Measurements from ENCODE around the gene PTPRN2. TPM values are rescaled to one million over a fixed set of nuclear protein-coding genes. Genes with fewer than 3 reads are reported as not detected.
A peak's percentile ranks its signal among the peaks of the same experiment; 100 is the strongest.

The PTPRN2 gene
- total RNA-seq, 8 experiments from 2014 or later = 0.10 to 19.7 (median 10.8) TPM; not detected in 1

DNA sequence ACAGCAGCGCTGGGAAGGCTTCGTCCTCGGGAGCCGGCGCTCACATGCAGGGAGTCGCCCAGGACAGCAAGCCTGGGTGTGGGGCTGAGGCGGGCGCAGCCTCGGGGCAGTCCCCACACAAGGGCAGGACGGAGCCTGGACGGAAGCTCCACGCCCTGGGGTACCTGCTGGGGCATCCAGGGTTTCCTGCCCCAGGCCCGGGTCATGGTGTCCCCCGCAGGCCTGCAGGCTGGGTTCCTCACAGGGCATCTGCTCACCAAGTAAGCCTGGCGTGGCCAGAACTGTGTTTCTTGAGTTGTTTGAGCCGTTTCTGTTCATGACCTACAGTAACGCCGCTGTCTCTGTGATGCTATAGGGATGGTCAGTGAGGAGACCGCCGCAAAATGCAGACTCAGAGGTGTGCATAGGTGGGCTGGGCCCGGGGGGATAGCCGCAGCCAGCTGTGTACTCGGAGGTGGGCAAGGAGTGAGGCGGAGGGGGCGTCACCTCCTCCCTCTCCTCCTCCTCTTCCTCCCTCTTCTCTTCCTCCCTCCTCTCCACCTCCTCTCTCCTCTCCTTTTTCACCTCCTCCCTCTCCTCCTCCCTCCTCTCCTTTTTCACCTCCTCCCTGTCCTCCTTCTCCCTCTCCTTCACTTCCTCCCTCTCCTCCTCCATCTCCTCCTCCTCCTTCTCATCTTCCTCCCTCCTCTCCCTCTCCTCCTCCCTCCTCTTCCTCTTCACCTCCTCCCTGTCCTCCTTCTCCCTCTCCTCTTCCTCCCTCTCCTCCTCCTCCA is 811.9 kb downstream of the PTPRN2 start:
- Histone ChIP-seq H3K4me1 (replicated peaks in 1 of 2) (peaks cover 0 to 9% of the 10 kb centered on the region in 2 donors), H3K4me3 (no peak overlapping the region), H3K27ac (no peak overlapping the region)
- in situ Hi-C loops (cut with MboI; ENCODE audit: low pct_unique_long_range_greater_than_20kb in 2 of 9, low sequenced_read_pairs in 9 of 9, unreplicated experiment in 9 of 9) = no loop called here
- ATAC-seq (replicated peaks in 6 of 8) = no peak
- 0 to 60% (median 29%) methylated on average over 1 to 6 of the region's 25 CpGs; no CpG with 5 or more reads in 4 of the 10 experiments for WGBS, 10 experiments

- no peak overlapping the region for H3K27ac ChIP-seq
- whole genome bisulfite sequencing, 10 experiments = 31 to 100% (median 63%) methylated on average over 1 to 10 of the region's 25 CpGs; no CpG with 5 or more reads in 4 of the 10 experiments
- ATAC-seq (replicated peaks in 6 of 8) = no peak
- H3K4me1 ChIP-seq (replicated peaks in 1 of 2) = peaks cover 0 to 12% of the 10 kb centered on the region in 2 donors
- H3K4me3 ChIP-seq = no peak overlapping the region
- in situ Hi-C loops (cut with MboI; ENCODE audit: low pct_unique_long_range_greater_than_20kb in 2 of 9, low sequenced_read_pairs in 9 of 9, unreplicated experiment in 9 of 9) = no loop called here
These were observed 812.5 kb downstream of the PTPRN2 start for GRCh38 chr7:157775021-157775559.

- Histone ChIP-seq H3K4me1 (replicated peaks in 1 of 2) (peaks cover 0 to 15% of the 10 kb centered on the region in 2 donors), H3K4me3 (no peak overlapping the region), H3K27ac (no peak overlapping the region)
- in situ Hi-C loops (cut with MboI; ENCODE audit: low pct_unique_long_range_greater_than_20kb in 2 of 9, low sequenced_read_pairs in 9 of 9, unreplicated experiment in 9 of 9) = no loop called here
- no peak for ATAC-seq (replicated peaks in 6 of 8)
- WGBS, 10 experiments = 9 to 93% (median 57%) methylated on average over 2 to 11 of the region's 11 CpGs; no CpG with 5 or more reads in 5 of the 10 experiments
These were observed 813.1 kb downstream of the PTPRN2 start for GRCh38 chr7:157774495-157774894.

DNA sequence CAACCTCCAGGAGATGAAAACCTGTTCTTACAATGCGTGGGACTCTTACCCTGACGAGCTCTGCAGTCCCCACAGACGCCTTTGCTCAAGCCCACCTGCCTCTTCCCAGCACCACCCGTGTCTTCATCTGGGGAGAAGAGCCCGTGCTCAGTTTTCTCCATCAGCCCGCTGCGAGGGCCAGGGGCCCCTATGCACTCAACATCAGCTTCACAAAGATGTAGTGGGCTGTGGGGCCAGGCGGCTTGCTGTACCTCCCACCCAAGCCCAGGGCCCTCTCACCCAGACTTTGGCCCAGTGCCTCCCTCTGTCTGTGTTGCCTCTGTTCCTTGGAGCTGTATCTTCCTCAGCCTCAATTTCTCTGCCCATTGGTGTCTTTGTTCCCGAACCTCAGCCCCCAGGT is 814.3 kb downstream of the PTPRN2 start:
- 0 to 22% (median 13%) methylated on average over 1 to 5 of the region's 9 CpGs; no CpG with 5 or more reads in 4 of the 10 experiments for WGBS, 10 experiments
- Histone ChIP-seq H3K4me3 (no peak overlapping the region), H3K27ac (no peak overlapping the region), H3K4me1 (replicated peaks in 1 of 2) (peaks cover 0 to 26% of the 10 kb centered on the region in 2 donors)
- ATAC-seq (replicated peaks in 6 of 8) = no peak
- in situ Hi-C loops (cut with MboI; ENCODE audit: low pct_unique_long_range_greater_than_20kb in 2 of 9, low sequenced_read_pairs in 9 of 9, unreplicated experiment in 9 of 9) = no loop called here

GRCh38 chr7:157772486-157773130 is 815.0 kb downstream of the PTPRN2 start:
- Histone ChIP-seq H3K4me1 (replicated peaks in 1 of 2) (peaks cover 0 to 31% of the 10 kb centered on the region in 2 donors), H3K4me3 (no peak overlapping the region), H3K27ac (no peak overlapping the region)
- in situ Hi-C loops (cut with MboI; ENCODE audit: low pct_unique_long_range_greater_than_20kb in 2 of 9, low sequenced_read_pairs in 9 of 9, unreplicated experiment in 9 of 9) = no loop called here
- WGBS, 10 experiments = 40 to 92% (median 72%) methylated on average over 2 to 6 of the region's 21 CpGs; no CpG with 5 or more reads in 4 of the 10 experiments
- ATAC-seq (replicated peaks in 6 of 8) = no peak

DNA sequence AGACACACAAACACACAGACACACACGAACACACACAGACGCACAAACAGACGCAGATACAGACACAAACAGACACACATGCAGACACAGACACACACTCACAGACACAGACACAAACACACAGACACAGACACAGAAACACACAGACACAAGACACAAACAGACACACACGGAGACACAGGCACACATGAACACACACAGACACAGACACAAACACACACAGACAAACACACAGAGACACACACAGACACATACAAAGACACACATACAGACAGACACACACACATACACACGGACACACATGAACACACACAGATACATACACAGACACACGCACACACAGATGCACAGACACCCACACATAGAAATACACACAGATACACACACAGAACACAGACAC is 815.9 kb downstream of the PTPRN2 start:
- Histone ChIP-seq H3K4me1 (replicated peaks in 1 of 2) (peaks cover 0 to 34% of the 10 kb centered on the region in 2 donors), H3K4me3 (no peak overlapping the region), H3K27ac (no peak overlapping the region)
- ATAC-seq (replicated peaks in 6 of 8) = no peak
- in situ Hi-C loops (cut with MboI; ENCODE audit: low pct_unique_long_range_greater_than_20kb in 2 of 9, low sequenced_read_pairs in 9 of 9, unreplicated experiment in 9 of 9) = no loop called here
- 44 to 90% (median 83%) methylated on average over 1 to 5 of the region's 6 CpGs; no CpG with 5 or more reads in 5 of the 10 experiments for WGBS, 10 experiments

GRCh38 chr7:157770716-157771320 is 816.8 kb downstream of the PTPRN2 start:
- Histone ChIP-seq H3K27ac (no peak overlapping the region), H3K4me3 (no peak overlapping the region), H3K4me1 (replicated peaks in 1 of 2) (peaks cover 0 to 34% of the 10 kb centered on the region in 2 donors)
- in situ Hi-C loops (cut with MboI; ENCODE audit: low pct_unique_long_range_greater_than_20kb in 2 of 9, low sequenced_read_pairs in 9 of 9, unreplicated experiment in 9 of 9) = no loop called here
- 37 to 89% (median 58%) methylated on average over 1 to 10 of the region's 13 CpGs; no CpG with 5 or more reads in 4 of the 10 experiments for WGBS, 10 experiments
- ATAC-seq (replicated peaks in 6 of 8) = no peak

DNA sequence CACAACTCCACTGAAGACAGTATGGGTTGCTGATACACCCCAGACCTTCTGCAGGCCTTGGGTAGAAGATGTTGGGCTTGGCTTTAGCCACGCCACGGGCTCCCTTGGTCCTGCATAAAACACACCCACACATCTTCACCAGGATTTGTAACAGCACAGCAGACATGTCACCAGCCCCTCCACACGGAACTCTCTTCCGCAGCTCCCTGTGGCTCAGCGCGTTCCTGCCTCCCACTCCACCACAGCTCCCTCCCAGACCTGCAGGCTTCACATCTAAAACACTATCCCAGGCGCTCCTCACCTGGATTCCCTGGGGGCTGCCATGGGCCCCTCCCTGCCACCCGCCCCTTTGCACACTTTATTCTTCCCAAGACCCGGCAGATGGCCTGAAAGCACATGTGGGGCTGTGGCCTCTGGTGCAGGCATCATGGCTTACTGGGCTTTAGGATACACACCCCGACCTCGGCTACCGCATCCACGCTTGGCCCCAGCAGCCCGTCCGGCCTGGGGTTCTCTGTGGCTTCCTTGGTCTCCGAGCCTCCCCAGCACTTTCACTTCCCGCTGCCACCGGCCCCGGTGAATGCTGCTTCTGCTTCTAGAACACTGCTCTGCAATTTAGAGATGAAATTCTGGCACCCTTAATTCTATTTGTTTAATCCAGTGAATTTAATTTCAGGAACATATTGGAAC is 818.0 kb downstream of the PTPRN2 start:
- in situ Hi-C loops (cut with MboI; ENCODE audit: low pct_unique_long_range_greater_than_20kb in 2 of 9, low sequenced_read_pairs in 9 of 9, unreplicated experiment in 9 of 9) = no loop called here
- Histone ChIP-seq H3K4me1 (replicated peaks in 1 of 2) (peaks cover 0 to 34% of the 10 kb centered on the region in 2 donors), H3K4me3 (no peak overlapping the region), H3K27ac (peak overlapping the region in 1 of 2 donors; percentile 36)
- 3 to 100% (median 89%) methylated on average over 1 to 7 of the region's 19 CpGs; no CpG with 5 or more reads in 5 of the 10 experiments for WGBS, 10 experiments
- ATAC-seq (replicated peaks in 6 of 8) = peak in 2 of 8 experiments; percentile 22 to 29

DNA sequence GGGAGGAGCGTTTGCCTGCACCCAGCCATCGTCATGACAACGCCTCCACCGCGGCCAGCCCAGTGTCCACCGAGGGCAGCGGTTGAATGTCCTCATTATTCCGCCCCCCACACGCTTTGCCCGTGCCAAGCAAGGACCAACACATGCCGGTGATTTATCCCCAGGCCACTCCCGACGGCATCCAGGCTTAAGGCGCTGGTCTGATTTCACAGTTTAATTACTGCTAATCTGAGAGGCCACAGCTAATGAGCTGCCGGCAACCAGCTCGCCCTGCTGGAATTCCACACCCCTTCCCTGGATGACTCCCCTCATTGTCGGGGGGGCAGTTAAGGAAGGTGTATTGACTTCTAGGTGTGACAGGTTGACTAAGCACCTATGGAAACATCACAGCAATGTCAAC is 818.5 kb downstream of the PTPRN2 start:
- H3K27ac ChIP-seq = no peak overlapping the region
- 8 to 73% (median 50%) methylated on average over 3 to 8 of the region's 17 CpGs; no CpG with 5 or more reads in 2 of the 10 experiments for WGBS, 10 experiments
- H3K4me3 ChIP-seq = no peak overlapping the region
- H3K4me1 ChIP-seq (replicated peaks in 1 of 2) = peaks cover 0 to 34% of the 10 kb centered on the region in 2 donors
- in situ Hi-C loops (cut with MboI; ENCODE audit: low pct_unique_long_range_greater_than_20kb in 2 of 9, low sequenced_read_pairs in 9 of 9, unreplicated experiment in 9 of 9) = no loop called here
- peak in 5 of 8 experiments; percentile 39 to 91 (median 81) for ATAC-seq (replicated peaks in 6 of 8)

DNA sequence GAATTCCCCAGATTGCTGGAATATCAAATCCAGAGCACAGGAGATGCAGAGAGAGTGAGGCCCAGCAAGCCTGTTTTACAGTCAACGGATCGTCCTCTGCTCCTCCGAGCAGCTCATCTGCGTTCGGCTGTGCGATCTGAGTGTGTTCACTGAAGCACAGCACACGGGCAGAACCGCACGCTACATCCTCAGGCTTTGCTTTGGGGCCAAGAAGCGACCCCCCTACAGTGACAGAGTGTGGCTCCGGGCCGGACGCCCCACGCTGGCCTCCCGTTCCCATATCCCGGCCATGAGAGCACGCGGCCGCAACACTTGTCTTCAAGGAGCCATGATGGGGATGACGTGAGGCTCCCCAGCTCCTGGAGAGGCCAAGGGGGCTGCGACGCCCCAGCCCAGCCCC is 819.4 kb downstream of the PTPRN2 start:
- peak in 1 of 8 experiments; percentile 24 for ATAC-seq (replicated peaks in 6 of 8)
- Histone ChIP-seq H3K27ac (no peak overlapping the region), H3K4me1 (replicated peaks in 1 of 2) (peaks cover 0 to 34% of the 10 kb centered on the region in 2 donors), H3K4me3 (no peak overlapping the region)
- 0 to 84% (median 82%) methylated on average over 5 to 16 of the region's 22 CpGs; no CpG with 5 or more reads in 7 of the 10 experiments for WGBS, 10 experiments
- in situ Hi-C loops (cut with MboI; ENCODE audit: low pct_unique_long_range_greater_than_20kb in 2 of 9, low sequenced_read_pairs in 9 of 9, unreplicated experiment in 9 of 9) = no loop called here

GRCh38 chr7:157767506-157768197 is 820.0 kb downstream of the PTPRN2 start:
- no peak overlapping the region for H3K4me3 ChIP-seq
- in situ Hi-C loops (cut with MboI; ENCODE audit: low pct_unique_long_range_greater_than_20kb in 2 of 9, low sequenced_read_pairs in 9 of 9, unreplicated experiment in 9 of 9) = no loop called here
- ATAC-seq (replicated peaks in 6 of 8) = peak in 3 of 8 experiments; percentile 38 to 51 (median 40)
- H3K27ac ChIP-seq = no peak overlapping the region
- H3K4me1 ChIP-seq (replicated peaks in 1 of 2) = peaks cover 0 to 34% of the 10 kb centered on the region in 2 donors
- 0 to 91% (median 49%) methylated on average over 1 to 12 of the region's 14 CpGs; no CpG with 5 or more reads in 2 of the 10 experiments for WGBS, 10 experiments

- no peak for ATAC-seq (replicated peaks in 6 of 8)
- Histone ChIP-seq H3K27ac (no peak overlapping the region), H3K4me3 (no peak overlapping the region), H3K4me1 (replicated peaks in 1 of 2) (peaks cover 0 to 34% of the 10 kb centered on the region in 2 donors)
- in situ Hi-C loops (cut with MboI; ENCODE audit: low pct_unique_long_range_greater_than_20kb in 2 of 9, low sequenced_read_pairs in 9 of 9, unreplicated experiment in 9 of 9) = no loop called here
These were observed 821.5 kb downstream of the PTPRN2 start for GRCh38 chr7:157766098-157766497.
